Stimulated activated CD8-positive, alpha-beta memory T cell treated with anti-CD3 and anti-CD28 coated beads, Interleukin-4, amount 100 ng/mL, for 4 hours (primary cell): Measurements from ENCODE around the gene GATA5.

Source experiments
- DNase-seq, 2 donors: peaks; one replicate each; pipeline ENCODE4 v3.0.0-alpha.2; 2020; ENCODE audit warnings: low read depth in 2 of 2, low spot score in 1 of 2

Gene GATA5

DNA sequence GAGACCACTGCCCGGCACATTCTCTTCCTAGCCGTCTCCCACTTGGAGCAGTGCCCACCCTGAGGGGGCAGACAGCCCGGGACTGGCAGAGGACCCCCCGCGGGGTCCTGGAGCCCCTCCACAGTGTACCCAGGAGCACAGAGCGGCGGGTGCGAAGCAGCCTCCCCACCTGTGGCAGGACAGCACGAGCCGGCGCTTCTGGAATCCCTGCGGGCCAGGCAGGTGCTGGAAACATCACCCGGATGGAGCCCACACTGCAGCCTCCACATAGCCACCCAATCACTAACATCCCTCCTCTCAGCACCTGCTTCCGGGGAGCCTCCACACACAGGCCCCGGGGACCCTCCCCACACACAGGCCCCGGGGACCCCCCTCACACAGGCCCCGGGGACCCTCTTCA lies 18.7 kb downstream of the GATA5 start:
- no peak for DNase-seq

DNA sequence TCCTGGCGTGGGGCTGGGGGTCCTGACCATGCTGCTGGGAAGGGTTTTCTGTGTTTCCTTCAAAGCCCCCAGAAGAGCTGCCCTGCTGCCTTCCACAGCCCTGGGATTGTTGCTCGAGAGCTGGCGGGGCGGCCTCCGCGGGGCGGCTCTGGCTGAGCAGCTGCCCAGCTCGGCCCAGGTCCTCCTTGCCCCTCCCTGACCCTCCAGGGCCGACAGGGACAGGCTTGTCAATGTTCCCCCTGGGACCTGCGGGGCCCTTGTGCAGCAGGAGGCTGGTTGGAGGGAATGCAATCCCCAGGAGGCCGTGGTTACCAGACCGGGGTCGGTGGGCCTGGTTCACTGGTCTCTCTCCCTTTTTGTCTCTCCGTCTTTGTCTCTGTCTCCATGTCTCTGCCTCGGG lies 19.9 kb downstream of the GATA5 start:
- DNase-seq: no peak

- DNase-seq: no peak
Observed at GRCh38 chr20:62454904-62455636, 20.7 kb downstream of the GATA5 start.

DNA sequence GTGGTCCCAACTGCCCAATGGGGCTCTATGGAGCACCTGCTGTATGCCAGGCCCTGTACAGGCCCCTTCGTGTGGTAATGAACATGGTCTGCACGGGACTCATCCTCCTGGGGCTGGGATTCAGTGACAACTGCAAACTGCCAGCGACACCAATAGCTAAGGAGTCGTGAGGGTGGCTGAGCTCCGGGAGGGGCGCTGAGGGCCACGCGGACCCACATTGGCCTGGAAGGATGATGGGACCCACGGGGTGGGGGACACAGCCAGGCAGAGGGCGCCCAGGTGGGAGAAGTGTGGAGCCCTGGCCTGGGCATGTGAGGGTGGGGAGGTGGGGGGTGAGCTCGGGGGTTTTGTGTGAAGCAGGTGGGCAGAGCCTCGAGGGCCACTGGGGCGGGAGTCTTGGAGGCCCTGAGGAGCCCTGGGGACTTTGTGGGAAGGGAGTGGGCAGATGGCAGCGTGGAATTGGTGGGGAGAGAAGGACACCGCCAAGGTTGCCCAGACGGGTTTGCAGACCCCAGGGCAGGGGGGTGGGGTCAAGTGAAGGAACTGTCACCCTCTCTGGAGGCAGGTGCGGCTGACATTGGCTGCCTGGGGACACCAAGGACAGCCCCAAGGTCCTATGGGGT lies 22.5 kb downstream of the GATA5 start:
- DNase-seq: no peak

DNA sequence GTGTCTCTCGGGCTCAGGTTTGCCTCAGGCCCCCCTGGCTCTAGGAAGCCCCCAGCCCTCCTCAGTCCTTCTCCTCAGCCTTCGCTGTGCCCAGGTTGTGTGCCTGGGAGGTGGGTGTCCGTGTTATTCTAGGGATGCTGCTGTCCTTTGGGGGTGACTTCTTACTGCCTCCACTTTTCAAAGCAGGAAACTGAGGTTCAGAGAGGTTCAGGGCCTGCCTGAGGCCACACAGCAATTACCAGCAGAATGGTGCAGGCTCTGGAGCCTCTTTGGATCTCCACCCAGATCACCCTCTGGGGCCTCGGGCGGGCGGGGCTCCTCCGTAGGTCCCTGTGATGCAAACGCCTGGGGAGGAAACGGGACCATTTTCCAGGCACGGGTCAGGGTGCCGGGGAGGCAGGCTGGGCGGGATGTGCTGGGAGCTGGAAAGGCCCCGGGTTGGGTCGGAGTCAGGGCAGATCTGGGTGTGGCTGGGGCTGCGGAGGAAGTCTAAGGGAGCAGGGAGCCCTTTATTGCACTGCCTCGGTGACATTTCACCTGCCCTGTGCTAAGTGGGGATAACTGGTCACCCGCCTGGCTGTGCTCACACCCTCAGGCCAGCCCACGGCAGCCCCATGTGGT lies 23.2 kb downstream of the GATA5 start:
- DNase-seq: no peak

DNA sequence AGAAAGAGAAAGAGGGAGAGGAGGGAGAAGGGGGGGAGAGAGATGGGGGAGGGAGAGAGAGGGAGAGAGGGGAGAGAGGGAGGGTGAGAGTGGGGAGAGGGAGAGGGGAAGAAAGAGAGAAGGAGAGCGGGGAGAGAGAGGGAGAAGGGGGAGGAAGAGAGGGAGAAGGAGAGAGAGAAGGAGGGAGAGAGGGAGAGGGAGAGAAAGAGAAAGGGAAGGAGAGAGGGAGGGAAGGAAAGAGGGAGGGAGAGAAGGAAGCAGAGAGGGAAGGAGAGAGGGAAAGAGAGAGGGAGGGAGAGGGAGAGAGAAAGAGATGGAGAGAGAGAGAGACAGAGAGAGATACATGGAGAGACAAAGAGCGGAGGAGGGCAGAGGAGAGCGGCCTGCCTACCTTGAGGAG lies 23.8 kb downstream of the GATA5 start:
- no peak for DNase-seq

- no peak for DNase-seq
Observed at GRCh38 chr20:62451156-62451767, 24.5 kb downstream of the GATA5 start.

- no peak for DNase-seq
Observed at GRCh38 chr20:62449951-62450691, 25.7 kb downstream of the GATA5 start.

GRCh38 chr20:62448788-62449187 lies 27.0 kb downstream of the GATA5 start:
- no peak for DNase-seq

DNA sequence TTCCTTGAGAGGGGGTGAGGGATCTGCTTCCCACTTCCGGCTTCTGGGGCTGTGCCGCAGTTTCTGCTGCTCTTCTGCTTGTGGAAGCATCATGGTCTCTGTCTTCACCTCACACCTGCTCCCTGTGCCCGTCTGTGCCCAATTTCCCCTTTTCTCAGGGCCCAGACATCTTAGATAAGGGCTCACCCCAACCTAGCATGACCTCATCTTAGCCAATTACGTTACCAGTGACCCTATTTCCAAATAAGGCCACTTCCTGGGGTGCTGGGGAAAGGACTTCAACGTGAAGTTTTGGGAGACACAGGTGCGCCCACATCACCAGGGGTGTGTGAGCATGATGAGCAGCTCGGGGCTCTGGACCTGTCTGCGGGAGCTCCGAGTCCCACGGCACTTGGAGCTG lies 27.8 kb downstream of the GATA5 start:
- no peak for DNase-seq

- no peak for DNase-seq
Observed at GRCh38 chr20:62446888-62447869, 28.6 kb downstream of the GATA5 start.

DNA sequence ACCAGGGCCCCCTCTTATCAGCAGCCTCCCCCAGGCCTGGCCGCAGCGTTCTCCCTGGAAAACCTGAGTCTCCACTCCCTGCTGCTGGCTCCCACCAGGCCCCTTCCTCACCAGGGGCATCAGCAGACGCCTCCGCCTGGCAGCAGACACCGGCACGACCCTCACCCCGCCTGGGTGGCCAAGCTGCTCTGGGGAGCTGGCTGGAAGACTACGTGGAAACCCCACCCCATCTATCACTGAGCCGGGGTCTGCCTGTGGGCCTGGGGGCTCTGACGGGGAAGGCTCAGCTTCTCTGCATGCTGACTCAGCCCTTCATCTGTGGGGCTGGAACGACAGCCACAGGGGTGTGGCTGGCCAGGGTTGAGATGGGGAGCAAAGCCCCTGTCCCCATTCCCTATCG lies 29.3 kb downstream of the GATA5 start:
- no peak for DNase-seq

DNA sequence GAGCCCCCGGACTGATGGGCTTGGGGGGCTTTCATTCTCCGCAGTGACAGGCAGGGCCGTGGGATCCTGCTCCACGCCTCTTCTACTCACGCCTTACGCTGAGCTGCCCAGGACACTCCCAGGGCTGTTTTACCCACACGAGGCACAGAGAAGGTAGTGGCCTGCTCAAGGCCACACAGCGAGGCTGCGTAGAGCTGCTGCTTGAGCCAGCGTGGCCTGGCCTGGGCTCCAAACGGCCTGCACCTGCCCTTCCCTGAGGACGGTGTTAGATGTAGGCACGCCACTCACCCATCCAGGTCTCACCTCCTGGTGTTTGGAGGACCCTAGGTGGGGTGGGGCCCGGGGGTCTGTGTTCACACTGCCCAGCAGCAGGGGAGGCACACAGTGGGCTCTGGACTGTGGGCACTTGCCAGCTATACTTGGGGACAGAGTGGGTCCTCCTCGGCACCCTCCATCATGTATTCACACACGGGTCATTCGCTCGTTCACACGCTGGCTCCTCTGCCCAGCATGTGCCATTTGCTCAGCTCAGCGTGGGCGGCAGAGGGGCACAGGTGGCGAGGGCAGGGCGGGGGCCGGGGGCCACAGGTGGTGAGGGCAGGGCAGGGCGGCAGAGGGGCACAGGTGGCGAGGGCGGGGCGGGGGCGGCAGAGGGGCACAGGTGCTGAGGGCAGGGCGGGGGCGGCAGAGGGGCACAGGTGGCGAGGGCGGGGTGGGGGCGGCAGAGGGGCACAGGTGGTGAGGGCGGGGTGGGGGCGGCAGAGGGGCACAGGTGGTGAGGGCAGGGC lies 30.0 kb downstream of the GATA5 start:
- DNase-seq: no peak

DNA sequence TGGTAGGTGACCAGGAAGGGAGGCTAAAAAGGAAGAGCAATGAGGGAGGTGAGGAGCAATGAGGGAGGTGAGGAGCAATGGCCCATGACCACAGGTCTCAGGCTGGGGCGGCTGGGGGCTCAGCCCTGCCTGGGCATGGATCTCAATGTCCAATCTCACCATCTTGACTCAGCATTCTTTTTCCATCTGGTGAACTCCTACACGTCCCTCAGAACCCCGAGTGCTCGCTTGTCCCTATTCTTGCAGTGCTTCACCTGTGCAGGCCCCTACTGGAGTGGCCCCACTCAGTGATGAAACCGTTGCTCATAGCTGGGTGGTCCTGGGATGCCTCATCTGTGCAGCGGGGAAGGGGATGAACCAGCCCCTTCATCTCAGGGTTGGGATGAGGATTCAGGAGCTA lies 31.5 kb downstream of the GATA5 start:
- DNase-seq: no peak

GRCh38 chr20:62441987-62442539 lies 33.7 kb downstream of the GATA5 start:
- no peak for DNase-seq

- DNase-seq: no peak
Observed at GRCh38 chr20:62439218-62439617, 36.6 kb downstream of the GATA5 start.

- no peak for DNase-seq
Observed at GRCh38 chr20:62437927-62438326, 37.9 kb downstream of the GATA5 start.

DNA sequence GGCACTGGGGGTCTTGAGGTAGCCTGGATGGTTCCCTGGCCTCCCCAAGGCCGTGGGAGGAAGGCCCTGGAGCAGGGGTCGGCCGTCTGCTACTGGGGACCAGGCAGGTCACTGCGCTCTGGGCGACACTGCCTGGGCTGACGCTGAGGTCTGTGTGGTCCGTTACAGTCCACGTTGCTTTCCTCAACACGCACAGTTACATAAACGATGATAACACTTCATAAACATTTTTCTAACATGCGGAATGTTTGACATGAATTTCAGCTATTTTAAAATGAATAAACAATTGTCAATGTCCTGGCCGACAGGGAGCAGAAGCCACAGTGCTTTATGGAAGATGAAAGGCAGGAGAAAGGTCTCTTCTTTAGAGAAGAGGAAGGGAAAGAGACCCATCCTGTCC lies 38.3 kb downstream of the GATA5 start:
- DNase-seq: no peak

DNA sequence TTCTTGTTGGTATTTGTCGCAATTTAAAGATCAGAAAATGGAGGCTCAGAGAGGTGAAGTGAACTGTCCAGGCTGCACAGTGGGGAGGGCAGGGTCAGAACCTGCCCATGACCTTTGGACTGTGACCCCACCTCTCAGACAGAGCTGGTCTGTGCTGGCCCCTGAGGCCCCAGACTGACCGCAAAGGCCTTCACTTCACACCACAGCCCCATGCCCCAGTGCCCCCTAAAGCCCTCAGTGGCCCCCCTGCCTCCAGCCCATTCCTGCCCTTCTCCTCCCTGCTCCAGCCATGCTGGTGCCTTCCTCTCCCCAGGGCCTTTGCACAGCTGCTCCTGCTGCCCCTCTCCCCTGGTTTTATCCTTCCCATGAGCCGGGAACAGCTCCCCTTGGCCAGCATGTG lies 39.1 kb downstream of the GATA5 start:
- DNase-seq: no peak
